HG03571 (cell line): Measurements from ENCODE around the gene MAP1LC3B.

Experiments
- ATAC-seq: cut with Tn5 transposase; IDR thresholded peaks from one replicate; pipeline ENCODE4 v1.9.1; 2021; ENCODE audit not compliant: unreplicated experiment

MAP1LC3B gene

DNA sequence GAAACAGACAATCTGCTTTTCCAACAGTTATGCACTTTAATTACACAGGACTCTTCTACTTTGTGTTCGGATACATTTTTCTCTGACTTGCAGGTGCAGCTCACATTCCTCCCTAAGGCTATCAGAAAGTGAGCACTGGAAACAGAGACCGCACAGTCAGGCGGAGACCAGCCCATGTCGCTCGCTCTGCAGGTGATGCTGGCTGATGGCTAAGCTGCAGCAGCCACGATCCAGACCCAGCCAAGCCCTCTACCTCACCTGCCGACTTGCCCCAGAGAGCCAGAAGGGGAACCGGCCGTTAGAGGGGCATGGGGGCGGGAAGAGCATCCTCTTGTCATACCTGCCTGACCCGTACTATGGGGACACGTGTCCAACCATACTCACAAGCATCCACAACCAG lies 33.8 kb downstream of the MAP1LC3B start:
- ATAC-seq, result no peak

- no peak for ATAC-seq
Measured at GRCh38 chr16:87426423-87427215, 34.5 kb downstream of the MAP1LC3B start.

DNA sequence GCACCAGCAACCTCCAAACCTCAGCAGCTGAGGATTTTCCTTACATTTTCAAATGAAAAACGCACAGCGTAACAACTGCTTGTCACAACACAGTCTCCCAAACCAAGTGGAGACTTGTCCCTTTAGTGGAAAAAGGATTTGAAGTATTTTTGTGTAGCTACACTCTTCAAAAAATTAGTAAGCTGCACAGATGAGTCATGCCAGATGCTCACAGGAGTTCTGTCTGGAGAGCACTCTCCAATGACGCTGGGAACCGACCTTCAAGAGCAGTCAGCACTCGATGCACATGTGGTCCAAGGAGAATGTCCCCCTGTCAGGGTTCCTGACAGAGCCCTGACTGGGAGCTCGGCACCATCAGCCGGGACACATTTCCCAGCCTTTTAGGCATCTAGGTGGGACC lies 39.8 kb downstream of the MAP1LC3B start:
- ATAC-seq, result no peak

GRCh38 chr16:87432330-87432915 lies 40.3 kb downstream of the MAP1LC3B start:
- ATAC-seq, result no peak

- ATAC-seq, result no peak
Measured at GRCh38 chr16:87434146-87434667, 42.1 kb downstream of the MAP1LC3B start.

DNA sequence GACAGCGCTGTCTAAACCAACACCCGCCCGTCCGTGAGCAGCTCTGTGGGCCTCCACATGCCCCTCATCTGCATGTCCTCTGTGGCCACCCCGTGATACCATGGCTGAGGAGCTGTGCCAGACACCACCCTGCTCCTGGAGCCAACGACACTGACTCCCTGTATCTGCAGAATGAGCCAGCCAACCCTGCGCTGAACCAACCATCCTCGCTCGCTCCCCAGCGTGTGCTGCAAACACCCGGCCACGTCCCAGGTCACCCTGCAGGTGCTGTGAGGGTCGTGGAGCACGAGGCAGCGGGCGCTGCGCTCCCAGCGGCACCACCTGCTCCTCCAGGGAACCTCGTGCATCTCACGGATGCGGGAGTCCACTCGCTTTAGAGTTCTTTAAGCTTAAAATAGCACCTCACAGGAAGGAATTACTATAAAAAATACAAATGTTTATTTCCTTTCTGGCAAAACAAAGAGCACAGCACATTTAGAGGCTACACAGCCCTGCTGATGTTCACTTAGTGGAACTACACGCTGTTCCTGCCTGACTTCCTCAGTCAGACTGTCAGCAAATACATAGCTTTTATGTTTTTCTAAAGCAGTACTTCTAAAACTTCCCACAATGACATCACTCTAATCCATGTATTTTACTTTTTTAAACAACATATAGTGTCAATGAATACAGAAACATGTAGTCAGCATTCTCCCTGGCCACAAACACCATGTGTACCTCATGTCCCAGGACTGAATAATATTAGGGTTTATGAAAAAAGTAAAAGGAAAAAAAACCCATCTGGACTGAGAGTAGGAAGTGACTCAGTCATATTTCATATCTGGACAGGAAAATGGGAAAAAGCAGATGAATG lies 43.5 kb downstream of the MAP1LC3B start:
- ATAC-seq, result no peak

DNA sequence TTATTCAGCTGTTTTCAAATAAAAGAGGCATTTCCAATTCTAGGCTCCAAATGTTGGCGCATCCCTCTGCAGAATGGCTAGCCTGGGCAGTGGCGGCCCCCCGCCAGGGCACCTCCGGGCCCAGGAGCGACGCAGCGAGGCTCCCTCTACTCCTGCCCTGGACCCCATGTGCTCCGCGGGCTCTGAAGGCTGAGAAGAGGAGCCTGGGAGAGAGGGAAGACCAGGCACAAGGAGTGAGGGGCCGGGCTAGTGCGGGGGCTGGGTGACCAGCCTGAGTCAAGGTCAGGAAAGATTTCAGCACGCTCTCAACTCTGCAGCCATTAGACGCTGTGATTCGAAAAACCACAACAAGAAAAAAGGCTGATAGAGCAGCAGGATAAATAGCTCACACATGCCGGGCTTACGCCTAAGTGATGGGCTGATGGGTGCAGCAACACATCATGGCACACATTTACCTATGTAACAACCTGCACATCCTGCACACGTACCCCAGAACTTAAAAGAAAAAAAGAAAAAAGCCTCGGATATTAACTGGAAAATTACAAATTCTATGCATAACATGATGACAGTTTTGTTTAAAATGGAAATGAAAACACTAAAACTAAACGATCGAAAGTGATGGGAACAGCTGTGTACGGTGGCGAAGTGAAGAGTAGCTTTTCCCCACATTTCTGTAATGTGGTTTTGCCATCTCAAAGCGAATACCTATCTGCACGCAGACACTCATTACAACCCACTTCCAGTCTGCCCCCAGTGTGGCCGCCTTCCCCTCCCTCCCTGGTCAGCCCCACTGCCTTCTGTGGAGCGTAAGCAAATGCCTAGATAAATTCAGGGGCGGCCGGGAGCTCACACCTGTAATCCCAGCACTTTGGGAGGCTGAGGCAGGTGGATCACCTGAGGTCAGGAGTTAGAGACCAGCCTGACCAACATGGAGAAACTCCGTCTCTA lies 44.4 kb downstream of the MAP1LC3B start:
- ATAC-seq, result no peak

DNA sequence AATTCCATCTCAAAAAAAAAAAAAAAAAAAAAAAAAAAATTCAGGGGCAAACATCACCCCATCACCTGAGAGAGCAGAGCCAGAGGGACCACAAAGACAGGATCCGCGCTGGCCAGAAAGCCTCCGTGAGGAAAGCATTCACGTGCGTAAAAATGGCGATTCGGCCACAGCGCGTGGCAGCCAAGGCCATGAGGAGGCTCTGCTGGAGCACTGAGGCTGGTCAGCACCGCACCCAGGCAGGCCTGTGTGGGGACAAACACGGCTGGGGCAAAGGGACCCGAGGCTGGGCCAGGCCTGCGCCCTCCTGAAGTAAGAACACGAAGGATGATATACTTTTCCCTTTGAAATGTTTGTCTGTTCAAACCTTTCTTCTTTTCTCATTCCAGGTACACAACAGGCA lies 45.2 kb downstream of the MAP1LC3B start:
- no peak for ATAC-seq

GRCh38 chr16:87437911-87438610 lies 45.9 kb downstream of the MAP1LC3B start:
- no peak for ATAC-seq

GRCh38 chr16:87438611-87438985 lies 46.5 kb downstream of the MAP1LC3B start:
- no peak for ATAC-seq

- no peak for ATAC-seq
Measured at GRCh38 chr16:87439926-87440325, 47.8 kb downstream of the MAP1LC3B start.

DNA sequence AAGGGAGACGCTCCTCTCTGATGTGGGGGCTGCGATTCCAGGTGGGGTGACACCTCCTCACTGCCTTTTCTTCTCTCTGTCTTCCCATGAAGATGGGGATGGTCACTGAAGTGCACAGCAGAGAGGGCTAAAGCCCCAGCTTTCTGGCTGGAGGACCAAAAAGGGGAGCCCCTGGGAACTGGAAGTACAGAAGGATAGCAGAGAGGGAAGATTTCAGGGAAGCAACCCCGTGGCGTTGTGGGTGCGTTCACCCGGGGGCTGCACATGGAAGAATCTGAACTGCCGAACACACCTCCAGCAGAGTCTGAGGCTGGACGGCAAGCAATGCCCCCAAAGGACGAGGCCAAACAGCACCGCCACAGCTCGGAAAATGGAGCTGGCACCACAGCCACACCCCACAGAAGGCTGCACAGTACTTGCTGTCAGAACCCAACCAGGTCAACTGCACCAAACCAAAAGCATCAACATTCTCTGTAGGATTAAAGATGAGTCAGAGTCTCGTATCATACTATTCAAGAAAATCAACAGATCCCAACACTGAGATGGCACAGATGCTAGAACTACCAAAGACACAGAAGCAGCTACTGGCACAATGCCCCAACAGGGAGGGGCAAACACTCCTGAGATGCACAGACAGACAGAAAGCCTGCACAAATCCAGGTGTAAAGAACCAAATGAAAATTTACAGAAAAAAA lies 49.9 kb downstream of the MAP1LC3B start:
- ATAC-seq, result no peak

DNA sequence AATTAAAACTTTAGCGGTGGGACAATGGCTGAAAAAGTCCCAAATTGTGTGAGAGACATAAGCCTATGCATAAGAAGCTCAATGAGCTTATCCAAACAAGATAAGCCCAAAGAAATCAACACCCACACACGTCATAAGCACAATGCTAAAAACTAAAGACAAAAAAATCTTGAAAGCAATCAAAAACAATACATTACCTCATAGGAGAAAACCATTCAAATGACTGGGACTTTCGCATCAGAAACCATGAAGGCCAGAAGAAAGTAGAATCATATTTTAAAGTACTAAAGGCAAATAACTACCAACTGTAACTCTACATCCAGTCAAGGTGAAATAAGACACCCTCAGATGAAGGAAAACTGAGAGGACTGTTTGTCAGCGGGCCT lies 50.4 kb downstream of the MAP1LC3B start:
- ATAC-seq, result no peak

- ATAC-seq, result no peak
Measured at GRCh38 chr16:87443016-87443415, 50.9 kb downstream of the MAP1LC3B start.

DNA sequence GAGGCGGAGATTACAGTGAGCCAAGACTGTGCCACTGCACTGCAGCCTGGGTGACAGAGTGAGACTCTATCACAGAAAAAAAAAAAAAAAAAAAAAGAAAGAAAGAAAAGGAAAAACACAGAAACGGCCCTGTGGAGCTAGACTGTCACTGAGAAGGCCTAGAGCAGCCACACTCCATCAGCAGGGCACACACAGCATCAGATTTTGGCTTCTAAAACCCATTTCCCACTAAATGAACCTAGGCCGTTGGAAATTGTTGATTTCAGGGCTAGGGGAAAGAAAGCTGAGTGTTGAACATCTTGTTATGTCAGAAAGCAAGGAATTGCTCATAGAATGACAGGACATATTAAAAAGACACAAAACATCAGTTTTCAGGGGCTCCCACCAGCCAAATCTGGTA lies 51.8 kb downstream of the MAP1LC3B start:
- ATAC-seq, result no peak

DNA sequence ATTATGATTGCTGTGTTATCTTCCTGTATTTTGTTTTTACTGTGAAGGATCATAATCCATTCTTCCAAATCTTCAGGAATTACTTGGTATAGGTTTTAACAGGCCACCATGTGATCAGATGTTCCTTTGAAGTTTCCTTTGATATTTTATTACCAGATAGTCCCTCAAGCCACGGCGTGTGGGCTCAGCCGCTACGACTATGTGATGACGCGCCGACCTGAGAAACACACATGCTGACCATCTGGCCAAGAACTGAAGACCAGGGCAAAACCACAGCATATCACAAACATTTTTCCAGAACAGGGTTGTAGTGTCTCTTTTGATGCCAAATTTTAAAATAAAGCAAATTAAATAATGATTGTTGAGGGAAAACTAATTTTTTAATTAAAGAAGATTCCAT lies 53.4 kb downstream of the MAP1LC3B start:
- no peak for ATAC-seq

- no peak for ATAC-seq
Measured at GRCh38 chr16:87446479-87446878, 54.3 kb downstream of the MAP1LC3B start.

DNA sequence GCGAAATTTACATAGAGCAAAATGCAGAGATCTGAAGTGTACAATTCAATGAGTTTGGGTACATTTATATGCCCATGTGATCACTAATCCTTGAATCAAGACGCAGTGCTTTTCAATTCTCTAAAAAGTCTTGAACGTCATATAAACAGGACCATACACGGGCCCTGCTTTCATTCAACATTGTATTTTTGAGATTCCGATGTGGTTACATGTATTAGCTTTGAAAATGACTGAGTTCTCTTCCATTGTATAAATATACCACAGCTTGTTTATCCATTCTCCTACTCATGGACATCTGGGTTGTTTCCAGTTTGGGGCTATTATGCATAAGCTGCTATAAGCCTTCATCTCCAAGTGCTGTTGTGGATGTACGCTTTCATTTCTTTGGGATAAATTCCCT lies 55.2 kb downstream of the MAP1LC3B start:
- no peak for ATAC-seq

- ATAC-seq, result no peak
Measured at GRCh38 chr16:87448866-87449265, 56.7 kb downstream of the MAP1LC3B start.
